Esophagus squamous epithelium (tissue), 4 donors: ENCODE results near the gene TSGA10.

Experiments
- POLR2A ChIP-seq, 4 donors: fragments of 450-650 bp; IDR thresholded peaks; one replicate each; pipeline ENCODE4 v1.6.1; 2017; ENCODE audit warnings: antibody characterized with exemption in 4 of 4, mild to moderate bottlenecking in 4 of 4, moderate library complexity in 3 of 4
- TF ChIP-seq, protein P1 (sequence below), 6 experiments: fragments of 450-650 bp in 4 of 6; fragments of 200-600 bp in 2 of 6; sonication (generic) in 2 of 6; IDR thresholded peaks; one replicate each; pipeline ENCODE4 v1.5.1; 2016 to 2019; ENCODE audit warnings: antibody characterized with exemption in 6 of 6, mild to moderate bottlenecking in 4 of 6, moderate library complexity in 4 of 6

DNA sequence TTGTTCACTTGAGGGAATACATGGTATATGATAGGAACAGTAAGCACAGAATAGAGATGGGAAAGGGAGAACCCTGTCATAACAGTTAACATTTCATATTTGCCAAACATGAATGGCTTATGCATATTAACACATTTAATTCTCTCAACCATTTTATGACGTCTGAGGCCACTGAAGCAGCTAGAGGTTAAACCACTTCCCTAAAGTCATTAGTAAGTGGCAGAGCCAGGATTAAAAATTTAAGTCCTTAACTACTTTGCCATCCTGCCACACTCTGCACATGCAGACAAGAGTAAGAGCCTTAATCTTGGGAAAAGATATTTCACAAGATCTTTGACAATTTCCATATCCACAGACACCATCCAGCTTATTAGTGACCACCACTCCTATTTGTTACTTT lies 2.1 kb upstream of the TSGA10 start:
- TF ChIP-seq, protein P1, sequence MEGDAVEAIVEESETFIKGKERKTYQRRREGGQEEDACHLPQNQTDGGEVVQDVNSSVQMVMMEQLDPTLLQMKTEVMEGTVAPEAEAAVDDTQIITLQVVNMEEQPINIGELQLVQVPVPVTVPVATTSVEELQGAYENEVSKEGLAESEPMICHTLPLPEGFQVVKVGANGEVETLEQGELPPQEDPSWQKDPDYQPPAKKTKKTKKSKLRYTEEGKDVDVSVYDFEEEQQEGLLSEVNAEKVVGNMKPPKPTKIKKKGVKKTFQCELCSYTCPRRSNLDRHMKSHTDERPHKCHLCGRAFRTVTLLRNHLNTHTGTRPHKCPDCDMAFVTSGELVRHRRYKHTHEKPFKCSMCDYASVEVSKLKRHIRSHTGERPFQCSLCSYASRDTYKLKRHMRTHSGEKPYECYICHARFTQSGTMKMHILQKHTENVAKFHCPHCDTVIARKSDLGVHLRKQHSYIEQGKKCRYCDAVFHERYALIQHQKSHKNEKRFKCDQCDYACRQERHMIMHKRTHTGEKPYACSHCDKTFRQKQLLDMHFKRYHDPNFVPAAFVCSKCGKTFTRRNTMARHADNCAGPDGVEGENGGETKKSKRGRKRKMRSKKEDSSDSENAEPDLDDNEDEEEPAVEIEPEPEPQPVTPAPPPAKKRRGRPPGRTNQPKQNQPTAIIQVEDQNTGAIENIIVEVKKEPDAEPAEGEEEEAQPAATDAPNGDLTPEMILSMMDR (IDR thresholded peaks at IDR 0.05) = no peak
- TF ChIP-seq POLR2A (IDR thresholded peaks at IDR 0.05) = no peak
